ENCODE results near the gene PPP1R16B.

Gene PPP1R16B

GRCh38 chr20:38805502-38805957, at the start of gene PPP1R16B:
PPP1R16B (plus strand) TSS chr20:38805697; CDS start chr20:38835926, 30,229 bp downstream.
- no peak for DNase-seq

GRCh38 chr20:38757145-38757775, 48.2 kb upstream of the PPP1R16B start:
- DNase-seq: no peak

- DNase-seq: no peak
Observed at GRCh38 chr20:38759106-38759505, 46.4 kb upstream of the PPP1R16B start.

- no peak for DNase-seq
Observed at GRCh38 chr20:38760978-38761377, 44.5 kb upstream of the PPP1R16B start.

- no peak for DNase-seq
Observed at GRCh38 chr20:38762174-38762573, 43.3 kb upstream of the PPP1R16B start.

- DNase-seq: no peak
Observed at GRCh38 chr20:38763616-38764015, 41.9 kb upstream of the PPP1R16B start.

GRCh38 chr20:38764567-38765318, 40.8 kb upstream of the PPP1R16B start:
- DNase-seq: peak; percentile 80

- no peak for DNase-seq
Observed at GRCh38 chr20:38766071-38766470, 39.4 kb upstream of the PPP1R16B start.

- DNase-seq: no peak
Observed at GRCh38 chr20:38769376-38770295, 35.9 kb upstream of the PPP1R16B start.

GRCh38 chr20:38770546-38770945, 35.0 kb upstream of the PPP1R16B start:
- DNase-seq: no peak

- no peak for DNase-seq
Observed at GRCh38 chr20:38770970-38771369, 34.5 kb upstream of the PPP1R16B start.

GRCh38 chr20:38771621-38772020, 33.9 kb upstream of the PPP1R16B start:
- no peak for DNase-seq

GRCh38 chr20:38774167-38774566, 31.3 kb upstream of the PPP1R16B start:
- no peak for DNase-seq

- DNase-seq: no peak
Observed at GRCh38 chr20:38776363-38776762, 29.1 kb upstream of the PPP1R16B start.

GRCh38 chr20:38779247-38780097, 26.0 kb upstream of the PPP1R16B start:
- no peak for DNase-seq

- no peak for DNase-seq
Observed at GRCh38 chr20:38782275-38782674, 23.2 kb upstream of the PPP1R16B start.

GRCh38 chr20:38787870-38788269, 17.6 kb upstream of the PPP1R16B start:
- no peak for DNase-seq

GRCh38 chr20:38789503-38790199, 15.8 kb upstream of the PPP1R16B start:
- DNase-seq: peak; percentile 18

- no peak for DNase-seq
Observed at GRCh38 chr20:38790200-38791053, 15.1 kb upstream of the PPP1R16B start.

- no peak for DNase-seq
Observed at GRCh38 chr20:38791291-38791690, 14.2 kb upstream of the PPP1R16B start.

- no peak for DNase-seq
Observed at GRCh38 chr20:38791940-38792339, 13.6 kb upstream of the PPP1R16B start.
